PC-9 (cell line): Measurements from ENCODE around the gene QPCT. TPM values are rescaled to one million over a fixed set of nuclear protein-coding genes. Genes with fewer than 3 reads are reported as not detected.

Source experiments
- BruUV-seq: library from RNA; stranded (reverse); fragments of 400-500 nt; replicated peaks from 2 replicates; lab custom pipeline; 2021; lab: Mats Ljungman, UMichigan
- CTCF ChIA-PET: fragments of 300-600 bp; sonication (Branson Sonifier 250); formaldehyde crosslinking; loops from one replicate; lab custom pipeline; 2022; ENCODE audit warnings: antibody characterized with exemption; lab: Charles Lee
- POLR2A ChIA-PET: fragments of 300-600 bp; sonication (Branson Sonifier 250); formaldehyde crosslinking; loops from one replicate; lab custom pipeline; 2022; ENCODE audit warnings: antibody characterized with exemption; ENCODE audit not compliant: unreplicated experiment; lab: Charles Lee
- DNase-seq, 2 experiments: peaks; one replicate each; pipeline versions ENCODE4 v3.0.0 to v3.0.0-alpha.2; 2015 to 2022; ENCODE audit warnings: mixed read lengths in 1 of 2
- H2AFZ ChIP-seq: fragments of 200-600 bp; sonication (generic); 2 replicates; pipeline ENCODE4 v1.8.1; 2017; ENCODE audit warnings: antibody characterized with exemption
- H3F3A ChIP-seq: fragments of 200-600 bp; sonication (generic); 2 replicates; pipeline ENCODE4 v1.8.1; 2017; ENCODE audit warnings: antibody characterized with exemption, mild to moderate bottlenecking, low read depth; ENCODE audit not compliant: insufficient read depth
- H3K27ac ChIP-seq: fragments of 200-600 bp; sonication (generic); 2 replicates; pipeline ENCODE4 v1.6.1; 2016; ENCODE audit warnings: mixed run types
- H3K27me3 ChIP-seq: fragments of 200-600 bp; sonication (generic); 2 replicates; pipeline ENCODE4 v1.6.1; 2016; ENCODE audit warnings: low read depth, mixed run types; ENCODE audit not compliant: insufficient read depth
- H3K36me3 ChIP-seq: fragments of 200-600 bp; sonication (generic); 2 replicates; pipeline ENCODE4 v1.6.1; 2016; ENCODE audit warnings: low read depth, mixed run types
- H3K4me1 ChIP-seq: fragments of 200-600 bp; sonication (generic); replicated peaks from 2 replicates; pipeline ENCODE4 v1.6.1; 2016; ENCODE audit warnings: mixed run types; ENCODE audit not compliant: insufficient read depth
- H3K4me2 ChIP-seq: fragments of 200-600 bp; sonication (generic); 2 replicates; pipeline ENCODE4 v1.6.1; 2017; ENCODE audit warnings: mixed run types
- H3K4me3 ChIP-seq: fragments of 200-600 bp; sonication (generic); 2 replicates; pipeline ENCODE4 v1.6.1; 2016; ENCODE audit warnings: mixed run types
- H3K79me2 ChIP-seq: fragments of 200-600 bp; sonication (generic); 2 replicates; pipeline ENCODE4 v1.6.1; 2017; ENCODE audit warnings: low read depth, mixed run types
- H3K9me2 ChIP-seq: fragments of 200-600 bp; sonication (generic); 2 replicates; pipeline ENCODE4 v1.8.1; 2017; ENCODE audit warnings: mild to moderate bottlenecking; ENCODE audit not compliant: insufficient read depth
- H3K9me3 ChIP-seq: fragments of 200-600 bp; sonication (generic); 2 replicates; pipeline ENCODE4 v1.8.1; 2016; ENCODE audit warnings: low read depth; ENCODE audit not compliant: insufficient read depth
- H4K20me1 ChIP-seq: fragments of 200-600 bp; sonication (generic); 2 replicates; pipeline ENCODE4 v1.8.1; 2017; ENCODE audit not compliant: insufficient read depth
- CTCF ChIP-seq: fragments of 200-600 bp; sonication (generic); conservative IDR thresholded peaks from 2 replicates; pipeline ENCODE4 v1.6.1; 2017; ENCODE audit warnings: mixed run types, antibody characterized with exemption, mild to moderate bottlenecking, moderate library complexity
- EZH2 ChIP-seq: fragments of 200-600 bp; sonication (generic); IDR thresholded peaks from 2 replicates; pipeline ENCODE4 v1.8.0; 2017; ENCODE audit warnings: antibody characterized with exemption, low read depth
- intact Hi-C: fragments of 100-400 bp; cut with micrococcal nuclease; formaldehyde crosslinking; loops from one replicate; pipeline ENCODE4 v1.10.0; 2022; ENCODE audit not compliant: unreplicated experiment
- total RNA-seq: library from RNA; stranded (reverse); gene quantifications from 2 replicates; pipeline ENCODE4 v1.2.3, GENCODE V29; 2021

The QPCT gene
- total RNA-seq, 1 experiment from 2014 or later, result 3.0 TPM

- Histone ChIP-seq H2AFZ (no peak overlapping the region), H3K79me2 (no peaks in the 10 kb centered on the region), H3F3A (no peaks in the 10 kb centered on the region), H3K27ac (no peak overlapping the region), H3K4me1 (0 out of 2 replicates have a peak, but pooled peaks cover 4% of the 10 kb centered on the region), H3K9me3 (no peaks in the 10 kb centered on the region), H4K20me1 (no peaks in the 10 kb centered on the region), H3K36me3 (no peaks in the 10 kb centered on the region), H3K27me3 (no peaks in the 10 kb centered on the region), H3K4me3 (no peak overlapping the region), H3K4me2 (no peak overlapping the region), H3K9me2 (no peaks in the 10 kb centered on the region)
- CTCF ChIA-PET, result interaction anchor here (0.5 to 2.3 kb wide), 6 partner anchors 17 to 480 kb away, joined by 3 to 26 read pairs (median 4); no protein-coding TSS in a partner anchor
- intact Hi-C loops, result loop anchor here (1.0 to 10.0 kb wide), 6 partner anchors 232 to 878 kb away; no protein-coding TSS in a partner anchor
- POLR2A ChIA-PET, result interaction anchor here (0.6 kb wide), 1 partner anchor 1354 kb away, joined by 16 read pairs; the partner anchor contains the start of gene SRSF7
- DNase-seq, result no peak
- TF ChIP-seq CTCF (no peak), EZH2 (no peak)
- no TSS peak for BruUV-seq
Observed at GRCh38 chr2:37396890-37397565, 52.6 kb downstream of the QPCT start.

- Histone ChIP-seq H3K4me1 (0 out of 2 replicates have a peak, but pooled peaks cover 4% of the 10 kb centered on the region), H3K27me3 (no peaks in the 10 kb centered on the region), H3K36me3 (no peaks in the 10 kb centered on the region), H3K9me3 (no peaks in the 10 kb centered on the region; the same call in 1 of the 2 replicates), H2AFZ (no peak overlapping the region), H3K9me2 (0 out of 2 replicates have a peak, but pooled peaks cover 5% of the 10 kb centered on the region), H3K27ac (no peak overlapping the region), H3K4me3 (no peak overlapping the region), H4K20me1 (no peaks in the 10 kb centered on the region), H3K79me2 (no peaks in the 10 kb centered on the region), H3K4me2 (no peak overlapping the region), H3F3A (no peaks in the 10 kb centered on the region)
- TF ChIP-seq EZH2, result no peak
- TF ChIP-seq CTCF, result no peak
- POLR2A ChIA-PET, result no interaction called here
- intact Hi-C loops, result loop anchor here (5.0 to 10.0 kb wide), 2 partner anchors 234 to 563 kb away; no protein-coding TSS in a partner anchor
- CTCF ChIA-PET, result interaction anchor here (0.6 to 0.9 kb wide), 2 partner anchors 479 to 1138 kb away, joined by 3 to 7 read pairs; no protein-coding TSS in a partner anchor
- DNase-seq, result no peak
- BruUV-seq, result no TSS peak
Observed at GRCh38 chr2:37398990-37399389, 54.6 kb downstream of the QPCT start.

GRCh38 chr2:37400041-37400440 is 55.6 kb downstream of the QPCT start:
- Histone ChIP-seq H3K4me2 (no peak overlapping the region), H3K4me3 (no peak overlapping the region), H3F3A (no peaks in the 10 kb centered on the region), H3K9me2 (0 out of 2 replicates have a peak, but pooled peaks cover 5% of the 10 kb centered on the region), H3K4me1 (0 out of 2 replicates have a peak, but pooled peaks cover 4% of the 10 kb centered on the region), H3K9me3 (no peaks in the 10 kb centered on the region; the same call in 1 of the 2 replicates), H2AFZ (no peak overlapping the region), H3K27ac (no peak overlapping the region), H4K20me1 (no peaks in the 10 kb centered on the region), H3K27me3 (no peaks in the 10 kb centered on the region), H3K79me2 (no peaks in the 10 kb centered on the region), H3K36me3 (no peaks in the 10 kb centered on the region)
- TF ChIP-seq CTCF, result no peak
- no peak for TF ChIP-seq EZH2
- no peak for DNase-seq
- BruUV-seq, result no TSS peak
- POLR2A ChIA-PET, result interaction anchor here (0.7 kb wide), 1 partner anchor 19 kb away, joined by 3 read pairs; no protein-coding TSS in a partner anchor
- CTCF ChIA-PET, result no interaction called here
- intact Hi-C loops, result no loop called here
